A204.1 (cell line): ENCODE measurements around the gene HNRNPLL.
"Not testable (repeated sequence)": the region's sequence is repeated elsewhere in the genome, so short reads cannot be mapped to it uniquely, and the experiment has no call there.

Experiments
- FAIRE-seq: peaks from 2 replicates; lab custom pipeline; 2012; peaks lifted over from hg19 to GRCh38; lab: Jason Lieb, UNC

Gene HNRNPLL

GRCh38 chr2:38602732-38603401 is at the start of gene HNRNPLL:
Gene HNRNPLL (minus strand): TSS chr2:38602928. CDS start chr2:38602626, 302 bp downstream.
- peak; percentile 87 for FAIRE-seq

GRCh38 chr2:38650717-38651116 is 48.0 kb upstream of the HNRNPLL start:
- no peak for FAIRE-seq

- no peak for FAIRE-seq
Observed at GRCh38 chr2:38650012-38650411, 47.3 kb upstream of the HNRNPLL start.

- FAIRE-seq, result no peak
Observed at GRCh38 chr2:38649176-38649728, 46.5 kb upstream of the HNRNPLL start.

GRCh38 chr2:38648107-38648761 is 45.5 kb upstream of the HNRNPLL start:
- no peak for FAIRE-seq

- FAIRE-seq, result not testable (repeated sequence)
Observed at GRCh38 chr2:38643683-38644511, 41.2 kb upstream of the HNRNPLL start.

- FAIRE-seq, result no peak
Observed at GRCh38 chr2:38643021-38643671, 40.4 kb upstream of the HNRNPLL start.

GRCh38 chr2:38642373-38643017 is 39.8 kb upstream of the HNRNPLL start:
- FAIRE-seq, result not testable (repeated sequence)

GRCh38 chr2:38636069-38636468 is 33.3 kb upstream of the HNRNPLL start:
- FAIRE-seq, result no peak

GRCh38 chr2:38635139-38635538 is 32.4 kb upstream of the HNRNPLL start:
- no peak for FAIRE-seq

GRCh38 chr2:38634684-38635083 is 32.0 kb upstream of the HNRNPLL start:
- no peak for FAIRE-seq

- no peak for FAIRE-seq
Observed at GRCh38 chr2:38633895-38634294, 31.2 kb upstream of the HNRNPLL start.

GRCh38 chr2:38632980-38633379 is 30.3 kb upstream of the HNRNPLL start:
- FAIRE-seq, result no peak

- FAIRE-seq, result no peak
Observed at GRCh38 chr2:38631976-38632375, 29.2 kb upstream of the HNRNPLL start.

GRCh38 chr2:38629684-38630083 is 27.0 kb upstream of the HNRNPLL start:
- FAIRE-seq, result no peak

GRCh38 chr2:38627391-38627790 is 24.7 kb upstream of the HNRNPLL start:
- FAIRE-seq, result no peak

GRCh38 chr2:38626326-38627035 is 23.8 kb upstream of the HNRNPLL start:
- no peak for FAIRE-seq

GRCh38 chr2:38622210-38622609 is 19.5 kb upstream of the HNRNPLL start:
- no peak for FAIRE-seq

GRCh38 chr2:38621018-38621417 is 18.3 kb upstream of the HNRNPLL start:
- FAIRE-seq, result no peak

GRCh38 chr2:38620282-38620977 is 17.7 kb upstream of the HNRNPLL start:
- no peak for FAIRE-seq
